GM18861 (cell line): ENCODE data around the gene JARID2.

ENCODE experiments used
- ATAC-seq: cut with Tn5 transposase; IDR thresholded peaks from one replicate; pipeline ENCODE4 v1.9.1; 2021; ENCODE audit not compliant: unreplicated experiment

The JARID2 gene

GRCh38 chr6:15350386-15351083 is 104.7 kb downstream of the JARID2 start:
- ATAC-seq, result no peak

GRCh38 chr6:15351631-15352030 is 105.8 kb downstream of the JARID2 start:
- no peak for ATAC-seq

GRCh38 chr6:15352220-15352619 is 106.4 kb downstream of the JARID2 start:
- ATAC-seq, result no peak

GRCh38 chr6:15352845-15353244 is 107.0 kb downstream of the JARID2 start:
- no peak for ATAC-seq

GRCh38 chr6:15355683-15356099 is 109.8 kb downstream of the JARID2 start:
- ATAC-seq, result no peak

GRCh38 chr6:15356179-15356578 is 110.3 kb downstream of the JARID2 start:
- no peak for ATAC-seq

- no peak for ATAC-seq
Observed at GRCh38 chr6:15356937-15357336, 111.1 kb downstream of the JARID2 start.

GRCh38 chr6:15357782-15358181 is 111.9 kb downstream of the JARID2 start:
- no peak for ATAC-seq

GRCh38 chr6:15358579-15359327 is 112.9 kb downstream of the JARID2 start:
- peak; percentile 37 for ATAC-seq

- peak; percentile 44 for ATAC-seq
Observed at GRCh38 chr6:15359335-15359862, 113.5 kb downstream of the JARID2 start.

- ATAC-seq, result no peak
Observed at GRCh38 chr6:15360300-15360699, 114.4 kb downstream of the JARID2 start.

- ATAC-seq, result no peak
Observed at GRCh38 chr6:15361197-15361596, 115.3 kb downstream of the JARID2 start.

- no peak for ATAC-seq
Observed at GRCh38 chr6:15362274-15363160, 116.6 kb downstream of the JARID2 start.

GRCh38 chr6:15363164-15363522 is 117.3 kb downstream of the JARID2 start:
- ATAC-seq, result no peak

- peak; percentile 52 for ATAC-seq
Observed at GRCh38 chr6:15363523-15364400, 117.9 kb downstream of the JARID2 start.

- peak; percentile 2 for ATAC-seq
Observed at GRCh38 chr6:15364401-15365037, 118.7 kb downstream of the JARID2 start.

- ATAC-seq, result no peak
Observed at GRCh38 chr6:15365273-15365687, 119.4 kb downstream of the JARID2 start.

GRCh38 chr6:15366003-15366535 is 120.2 kb downstream of the JARID2 start:
- no peak for ATAC-seq

- ATAC-seq, result no peak
Observed at GRCh38 chr6:15366879-15367278, 121.0 kb downstream of the JARID2 start.

- no peak for ATAC-seq
Observed at GRCh38 chr6:15368186-15368585, 122.3 kb downstream of the JARID2 start.
